Peyer's patch (tissue), 4 donors: ENCODE data around the gene ZDHHC6. TPM values are rescaled to one million over a fixed set of nuclear protein-coding genes. Genes with fewer than 3 reads are reported as not detected.

Experiments
- DNase-seq, 3 donors: peaks; one replicate each; pipeline ENCODE4 v3.0.0-alpha.2; 2017 to 2019
- H3K27ac ChIP-seq, 4 donors: fragments of 200-600 bp; sonication (generic); one replicate each; pipeline ENCODE4 v1.5.1; 2016 to 2019
- H3K27me3 ChIP-seq, 2 donors: fragments of 200-600 bp; sonication (generic); one replicate each; pipeline ENCODE4 v1.5.1; 2019
- H3K36me3 ChIP-seq, 3 donors: fragments of 200-600 bp; sonication (generic); one replicate each; pipeline ENCODE4 v1.5.1; 2016 to 2019
- H3K4me1 ChIP-seq, 4 donors: fragments of 200-600 bp; sonication (generic); one replicate each; pipeline ENCODE4 v1.5.1; 2016 to 2019
- H3K4me3 ChIP-seq, 4 donors: fragments of 200-600 bp; sonication (generic); 1 replicate in 3 of 4; 2 replicates in 1 of 4; pipeline ENCODE4 v1.5.1; 2016 to 2019; ENCODE audit warnings: mild to moderate bottlenecking in 1 of 4
- H3K9me3 ChIP-seq, 4 donors: fragments of 200-600 bp; sonication (generic); one replicate each; pipeline ENCODE4 v1.5.1; 2016 to 2019; ENCODE audit warnings: mild to moderate bottlenecking in 1 of 4
- CTCF ChIP-seq, 6 experiments: fragments of 450-650 bp in 4 of 6; fragments of 200-600 bp in 2 of 6; sonication (generic) in 1 of 6; IDR thresholded peaks; one replicate each; pipeline ENCODE4 v1.5.1; 2017 to 2019; ENCODE audit warnings: antibody characterized with exemption in 6 of 6, mild to moderate bottlenecking in 3 of 6, moderate library complexity in 1 of 6
- POLR2A ChIP-seq, 2 donors: fragments of 450-650 bp; IDR thresholded peaks; one replicate each; pipeline ENCODE4 v1.5.1; 2017; ENCODE audit warnings: antibody characterized with exemption in 2 of 2, mild to moderate bottlenecking in 2 of 2, moderate library complexity in 2 of 2
- total RNA-seq, 4 donors: library from RNA; depleted of rRNA; stranded (reverse); fragments of >200 nt; gene quantifications; one replicate each; pipeline ENCODE4 v1.1.0, GENCODE V29; 2016

Gene ZDHHC6, protein sequence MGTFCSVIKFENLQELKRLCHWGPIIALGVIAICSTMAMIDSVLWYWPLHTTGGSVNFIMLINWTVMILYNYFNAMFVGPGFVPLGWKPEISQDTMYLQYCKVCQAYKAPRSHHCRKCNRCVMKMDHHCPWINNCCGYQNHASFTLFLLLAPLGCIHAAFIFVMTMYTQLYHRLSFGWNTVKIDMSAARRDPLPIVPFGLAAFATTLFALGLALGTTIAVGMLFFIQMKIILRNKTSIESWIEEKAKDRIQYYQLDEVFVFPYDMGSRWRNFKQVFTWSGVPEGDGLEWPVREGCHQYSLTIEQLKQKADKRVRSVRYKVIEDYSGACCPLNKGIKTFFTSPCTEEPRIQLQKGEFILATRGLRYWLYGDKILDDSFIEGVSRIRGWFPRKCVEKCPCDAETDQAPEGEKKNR
- 10 to 100 TPM; 28.4 to 53.8 (median 38.7) TPM for total RNA-seq

- H3K4me1 ChIP-seq, result peaks cover 0 to 31% (median 4%) of the 10 kb centered on the region in 4 donors
- peaks cover 0 to 11% (median 0%) of the 10 kb centered on the region in 3 donors for H3K36me3 ChIP-seq
- H3K27me3 ChIP-seq, result no peaks in the 10 kb centered on the region
- DNase-seq, result peak; percentile 79 to 94 (median 89)
- H3K27ac ChIP-seq, result peak within 1 kb of the TSS; percentile 80 to 93 (median 86)
- no peaks in the 10 kb centered on the region for H3K9me3 ChIP-seq
- peak in 2 of 6 experiments; percentile 26 to 33 for TF ChIP-seq CTCF (IDR thresholded peaks at IDR 0.05)
- peak; percentile 70 for TF ChIP-seq POLR2A (IDR thresholded peaks at IDR 0.05)
- H3K4me3 ChIP-seq, result peak within 1 kb of the TSS; percentile 77 to 96 (median 90)
Measured at GRCh38 chr10:112446855-112447619, at the start of gene ZDHHC6, which contains the start of gene VTI1A. Gene ZDHHC6, minus strand, starts transcription at chr10:112446914. Its CDS starts 1,478 bp downstream, at chr10:112445436. Gene VTI1A, plus strand, starts transcription at chr10:112447215. Its CDS starts 159 bp downstream, at chr10:112447374.

GRCh38 chr10:112492736-112493135 lies 46.0 kb upstream of the ZDHHC6 start:
- Histone ChIP-seq H3K4me3 (no peak overlapping the region), H3K36me3 (no peaks in the 10 kb centered on the region), H3K9me3 (no peaks in the 10 kb centered on the region), H3K27me3 (no peaks in the 10 kb centered on the region), H3K27ac (no peak overlapping the region), H3K4me1 (peaks cover 0 to 9% (median 0%) of the 10 kb centered on the region in 4 donors)
- no peak for TF ChIP-seq POLR2A (IDR thresholded peaks at IDR 0.05)
- no peak for TF ChIP-seq CTCF (IDR thresholded peaks at IDR 0.05)
- DNase-seq, result no peak

DNA sequence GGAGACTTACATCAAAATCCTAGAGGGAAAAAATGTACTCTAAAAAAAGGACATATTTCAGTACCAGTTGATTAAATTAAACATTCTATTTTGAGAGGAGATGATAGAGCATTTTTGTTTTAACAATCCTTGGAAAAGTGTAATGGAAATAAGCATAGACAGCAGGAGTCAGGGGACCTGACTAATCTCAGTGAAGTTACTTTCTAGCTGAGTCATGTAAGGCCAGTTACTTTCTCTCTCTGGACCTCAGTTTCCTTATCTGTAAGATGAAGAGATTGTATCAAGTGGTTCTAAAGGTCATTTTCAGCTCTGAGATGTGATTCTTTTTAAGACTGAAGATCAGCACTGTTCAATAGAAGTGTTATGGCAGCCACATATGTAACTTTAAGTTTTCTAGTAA lies 44.4 kb upstream of the ZDHHC6 start:
- no peak for TF ChIP-seq CTCF (IDR thresholded peaks at IDR 0.05)
- no peak for TF ChIP-seq POLR2A (IDR thresholded peaks at IDR 0.05)
- Histone ChIP-seq H3K36me3 (no peaks in the 10 kb centered on the region), H3K9me3 (no peaks in the 10 kb centered on the region), H3K4me1 (peaks cover 0 to 9% (median 0%) of the 10 kb centered on the region in 4 donors), H3K27ac (no peak overlapping the region), H3K4me3 (no peak overlapping the region), H3K27me3 (no peaks in the 10 kb centered on the region)
- DNase-seq, result no peak

- Histone ChIP-seq H3K9me3 (no peaks in the 10 kb centered on the region), H3K27me3 (no peaks in the 10 kb centered on the region), H3K4me1 (peaks cover 0 to 9% (median 0%) of the 10 kb centered on the region in 4 donors), H3K27ac (no peak overlapping the region), H3K4me3 (no peak overlapping the region), H3K36me3 (no peaks in the 10 kb centered on the region)
- no peak for DNase-seq
- TF ChIP-seq CTCF (IDR thresholded peaks at IDR 0.05), result no peak
- TF ChIP-seq POLR2A (IDR thresholded peaks at IDR 0.05), result no peak
Measured at GRCh38 chr10:112490545-112490944, 43.8 kb upstream of the ZDHHC6 start.

DNA sequence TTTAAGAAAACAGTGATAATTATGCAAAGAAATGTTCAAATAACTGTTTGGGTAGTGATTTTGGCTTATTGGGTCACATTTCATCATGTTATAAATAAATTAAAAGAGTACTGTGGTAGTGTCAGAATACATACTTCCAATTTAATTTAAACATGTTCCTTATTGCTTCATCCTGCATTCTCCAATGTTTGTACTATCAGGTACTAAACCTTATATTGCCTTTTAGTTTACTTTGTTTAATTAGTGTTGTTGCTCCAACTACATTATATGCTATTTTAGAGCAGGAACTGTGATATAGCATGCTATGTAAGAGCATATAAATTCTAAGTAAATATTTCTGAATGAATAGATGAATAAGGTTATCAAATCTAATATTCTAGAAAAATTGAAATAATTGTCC lies 41.2 kb upstream of the ZDHHC6 start:
- no peak overlapping the region for H3K27ac ChIP-seq

More for the DNA sequence above, 41.2 kb upstream of the ZDHHC6 start:
- H3K9me3 ChIP-seq, result no peaks in the 10 kb centered on the region
- H3K36me3 ChIP-seq, result no peaks in the 10 kb centered on the region
- no peaks in the 10 kb centered on the region for H3K27me3 ChIP-seq
- DNase-seq, result no peak
- TF ChIP-seq POLR2A (IDR thresholded peaks at IDR 0.05), result no peak
- no peak for TF ChIP-seq CTCF (IDR thresholded peaks at IDR 0.05)
- no peak overlapping the region for H3K4me3 ChIP-seq
- peaks cover 0 to 9% (median 0%) of the 10 kb centered on the region in 4 donors for H3K4me1 ChIP-seq
